Neural progenitor cell (in vitro differentiated cells): ENCODE results near the gene LRRC74B.

ENCODE experiments used
- CTCF ChIP-seq: fragments of 200-600 bp; sonication (generic); IDR thresholded peaks from 2 replicates; pipeline ENCODE4 v1.5.1; 2017; ENCODE audit warnings: antibody characterized with exemption, mild to moderate bottlenecking
- EZH2 ChIP-seq: fragments of 200-600 bp; sonication (generic); IDR thresholded peaks from 2 replicates; pipeline ENCODE4 v1.6.1; 2017; ENCODE audit warnings: antibody characterized with exemption, mild to moderate bottlenecking, moderate library complexity
- EZH2phosphoT487 ChIP-seq: fragments of 200-600 bp; sonication (generic); IDR thresholded peaks from 2 replicates; pipeline ENCODE4 v1.6.1; 2017; ENCODE audit warnings: antibody characterized with exemption

- no peak for TF ChIP-seq CTCF
- no peak for TF ChIP-seq EZH2phosphoT487
- no peak for TF ChIP-seq EZH2
Observed at GRCh38 chr22:21047035-21047661, 1.4 kb downstream of the LRRC74B start.
